ENCODE data around the gene CAPNS2.
"Not testable (repeated sequence)": the region's sequence is repeated elsewhere in the genome, so short reads cannot be mapped to it uniquely, and the experiment has no call there.

- TF ChIP-seq CTCF (IDR thresholded peaks at IDR 0.05); ESRRA (CRISPR knock-in tag; IDR thresholded peaks at IDR 0.05; ENCODE audit: borderline replicate concordance); MAX (CRISPR knock-in tag; IDR thresholded peaks at IDR 0.05); CREM (CRISPR knock-in tag; IDR thresholded peaks at IDR 0.05); ZNF532 (CRISPR knock-in tag; IDR thresholded peaks at IDR 0.05; ENCODE audit: borderline replicate concordance); ATF1 (CRISPR knock-in tag; IDR thresholded peaks at IDR 0.05): not testable (repeated sequence)
- TF ChIP-seq, protein P1, sequence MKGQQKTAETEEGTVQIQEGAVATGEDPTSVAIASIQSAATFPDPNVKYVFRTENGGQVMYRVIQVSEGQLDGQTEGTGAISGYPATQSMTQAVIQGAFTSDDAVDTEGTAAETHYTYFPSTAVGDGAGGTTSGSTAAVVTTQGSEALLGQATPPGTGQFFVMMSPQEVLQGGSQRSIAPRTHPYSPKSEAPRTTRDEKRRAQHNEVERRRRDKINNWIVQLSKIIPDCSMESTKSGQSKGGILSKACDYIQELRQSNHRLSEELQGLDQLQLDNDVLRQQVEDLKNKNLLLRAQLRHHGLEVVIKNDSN (CRISPR knock-in tag; IDR thresholded peaks at IDR 0.05), result not testable (repeated sequence)
Measured at GRCh38 chr16:55615670-55616069, 49.2 kb downstream of the CAPNS2 start.

All from WTC11 (cell line).